ENCODE data around the gene HDAC8.
"Not testable (repeated sequence)": the region's sequence is repeated elsewhere in the genome, so short reads cannot be mapped to it uniquely, and the experiment has no call there.

Gene HDAC8

GRCh38 chrX:72573158-72573511 is 492 bp upstream of the HDAC8 start:
- H3K36me3 ChIP-seq (ENCODE audit: insufficient read depth, low read length) = peaks cover 17% of the 10 kb centered on the region
- H3K9ac ChIP-seq (ENCODE audit: low read depth, low read length) = peak overlapping the region; percentile 87
- peak overlapping the region; percentile 94 for H3K4me3 ChIP-seq (ENCODE audit: low read length)
- H3K4me1 ChIP-seq (ENCODE audit: insufficient read depth, low read length) = peaks cover 2% of the 10 kb centered on the region; the same call in 1 of the 2 replicates
- H3K9me3 ChIP-seq (ENCODE audit: insufficient read depth, low read depth, low read length) = no peaks in the 10 kb centered on the region
- no peaks in the 10 kb centered on the region for H3K27me3 ChIP-seq (ENCODE audit: insufficient read depth, low read length)
- no peak overlapping the region for H3K27ac ChIP-seq (ENCODE audit: low read depth, low read length)
- WGBS = 0% methylated on average over 6 of the region's 7 CpGs

- WGBS = 100% methylated on average over 2 of the region's 2 CpGs
- Histone ChIP-seq H3K27me3 (ENCODE audit: insufficient read depth, low read length) (no peaks in the 10 kb centered on the region), H3K9ac (ENCODE audit: low read depth, low read length) (no peak overlapping the region), H3K4me1 (ENCODE audit: insufficient read depth, low read length) (peaks cover 2% of the 10 kb centered on the region; the same call in 1 of the 2 replicates), H3K9me3 (ENCODE audit: insufficient read depth, low read depth, low read length) (no peaks in the 10 kb centered on the region), H3K27ac (ENCODE audit: low read depth, low read length) (no peak overlapping the region), H3K36me3 (ENCODE audit: insufficient read depth, low read length) (peaks cover 47% of the 10 kb centered on the region), H3K4me3 (ENCODE audit: low read length) (no peak overlapping the region)
Measured at GRCh38 chrX:72569786-72570185, 2.9 kb downstream of the HDAC8 start.

- H3K4me1 ChIP-seq (ENCODE audit: insufficient read depth, low read length) = peaks cover 2% of the 10 kb centered on the region; the same call in 1 of the 2 replicates
- H3K9me3 ChIP-seq (ENCODE audit: insufficient read depth, low read depth, low read length) = no peaks in the 10 kb centered on the region
- no peak overlapping the region for H3K9ac ChIP-seq (ENCODE audit: low read depth, low read length)
- H3K36me3 ChIP-seq (ENCODE audit: insufficient read depth, low read length) = peaks cover 53% of the 10 kb centered on the region
- no peak overlapping the region for H3K27ac ChIP-seq (ENCODE audit: low read depth, low read length)
- no peaks in the 10 kb centered on the region for H3K27me3 ChIP-seq (ENCODE audit: insufficient read depth, low read length)
- 97% methylated on average over 5 of the region's 6 CpGs for WGBS
- no peak overlapping the region for H3K4me3 ChIP-seq (ENCODE audit: low read length)
Measured at GRCh38 chrX:72568406-72569092, 4.1 kb downstream of the HDAC8 start.

GRCh38 chrX:72566448-72566847 is 6.2 kb downstream of the HDAC8 start:
- no peaks in the 10 kb centered on the region for H3K27me3 ChIP-seq (ENCODE audit: insufficient read depth, low read length)
- 100% methylated on average over 2 of the region's 2 CpGs for WGBS

GRCh38 chrX:72559655-72560054 is 13.0 kb downstream of the HDAC8 start:
- not testable (repeated sequence) for H3K27me3 ChIP-seq (ENCODE audit: insufficient read depth, low read length); H3K9me3 ChIP-seq (ENCODE audit: insufficient read depth, low read depth, low read length); H3K9ac ChIP-seq (ENCODE audit: low read depth, low read length); H3K36me3 ChIP-seq (ENCODE audit: insufficient read depth, low read length); H3K4me1 ChIP-seq (ENCODE audit: insufficient read depth, low read length); H3K4me3 ChIP-seq (ENCODE audit: low read length); H3K27ac ChIP-seq (ENCODE audit: low read depth, low read length)
- 97% methylated on average over 28 of the region's 28 CpGs for WGBS

More at GRCh38 chrX:72566448-72566847, 6.2 kb downstream of the HDAC8 start:
- H3K4me1 ChIP-seq (ENCODE audit: insufficient read depth, low read length) = no peaks in the 10 kb centered on the region
- no peak overlapping the region for H3K9ac ChIP-seq (ENCODE audit: low read depth, low read length)
- peaks cover 58% of the 10 kb centered on the region for H3K36me3 ChIP-seq (ENCODE audit: insufficient read depth, low read length)
- H3K4me3 ChIP-seq (ENCODE audit: low read length) = no peak overlapping the region
- H3K27ac ChIP-seq (ENCODE audit: low read depth, low read length) = no peak overlapping the region
- no peaks in the 10 kb centered on the region for H3K9me3 ChIP-seq (ENCODE audit: insufficient read depth, low read depth, low read length)

- Histone ChIP-seq H3K27me3 (ENCODE audit: insufficient read depth, low read length) (no peaks in the 10 kb centered on the region), H3K9me3 (ENCODE audit: insufficient read depth, low read depth, low read length) (no peaks in the 10 kb centered on the region), H3K4me3 (ENCODE audit: low read length) (peak overlapping the region; percentile 63), H3K27ac (ENCODE audit: low read depth, low read length) (peak overlapping the region; percentile 93; the same call in 1 of the 2 replicates), H3K4me1 (ENCODE audit: insufficient read depth, low read length) (peaks cover 8% of the 10 kb centered on the region), H3K9ac (ENCODE audit: low read depth, low read length) (peak overlapping the region; percentile 80), H3K36me3 (ENCODE audit: insufficient read depth, low read length) (no peaks in the 10 kb centered on the region)
- 13% methylated on average over 12 of the region's 16 CpGs for WGBS
Measured at GRCh38 chrX:72554448-72555140, 18.0 kb downstream of the HDAC8 start.

- not testable (repeated sequence) for H3K27me3 ChIP-seq (ENCODE audit: insufficient read depth, low read length); H3K27ac ChIP-seq (ENCODE audit: low read depth, low read length); H3K4me1 ChIP-seq (ENCODE audit: insufficient read depth, low read length); H3K9ac ChIP-seq (ENCODE audit: low read depth, low read length); H3K9me3 ChIP-seq (ENCODE audit: insufficient read depth, low read depth, low read length); H3K4me3 ChIP-seq (ENCODE audit: low read length); H3K36me3 ChIP-seq (ENCODE audit: insufficient read depth, low read length)
- 97% methylated on average over 5 of the region's 6 CpGs for WGBS
Measured at GRCh38 chrX:72552443-72552842, 20.2 kb downstream of the HDAC8 start.

GRCh38 chrX:72545990-72546389 is 26.7 kb downstream of the HDAC8 start:
- Histone ChIP-seq H3K27me3 (ENCODE audit: insufficient read depth, low read length) (no peaks in the 10 kb centered on the region), H3K4me1 (ENCODE audit: insufficient read depth, low read length) (no peaks in the 10 kb centered on the region), H3K9ac (ENCODE audit: low read depth, low read length) (no peak overlapping the region), H3K9me3 (ENCODE audit: insufficient read depth, low read depth, low read length) (no peaks in the 10 kb centered on the region), H3K4me3 (ENCODE audit: low read length) (no peak overlapping the region), H3K27ac (ENCODE audit: low read depth, low read length) (no peak overlapping the region), H3K36me3 (ENCODE audit: insufficient read depth, low read length) (no peaks in the 10 kb centered on the region)

- no peak overlapping the region for H3K9ac ChIP-seq (ENCODE audit: low read depth, low read length)
- H3K27me3 ChIP-seq (ENCODE audit: insufficient read depth, low read length) = no peaks in the 10 kb centered on the region
- 75% methylated on average over 4 of the region's 5 CpGs for WGBS
- no peak overlapping the region for H3K4me3 ChIP-seq (ENCODE audit: low read length)
- no peaks in the 10 kb centered on the region for H3K36me3 ChIP-seq (ENCODE audit: insufficient read depth, low read length)
- no peaks in the 10 kb centered on the region for H3K4me1 ChIP-seq (ENCODE audit: insufficient read depth, low read length)
- no peak overlapping the region for H3K27ac ChIP-seq (ENCODE audit: low read depth, low read length)
- no peaks in the 10 kb centered on the region for H3K9me3 ChIP-seq (ENCODE audit: insufficient read depth, low read depth, low read length)
Measured at GRCh38 chrX:72540318-72540717, 32.3 kb downstream of the HDAC8 start.

- no peak overlapping the region for H3K9ac ChIP-seq (ENCODE audit: low read depth, low read length)
- WGBS = 93% methylated on average over 2 of the region's 2 CpGs
- H3K9me3 ChIP-seq (ENCODE audit: insufficient read depth, low read depth, low read length) = no peaks in the 10 kb centered on the region
- no peaks in the 10 kb centered on the region for H3K27me3 ChIP-seq (ENCODE audit: insufficient read depth, low read length)
- H3K4me1 ChIP-seq (ENCODE audit: insufficient read depth, low read length) = no peaks in the 10 kb centered on the region
- H3K4me3 ChIP-seq (ENCODE audit: low read length) = no peak overlapping the region
- no peak overlapping the region for H3K27ac ChIP-seq (ENCODE audit: low read depth, low read length)
- no peaks in the 10 kb centered on the region for H3K36me3 ChIP-seq (ENCODE audit: insufficient read depth, low read length)
Measured at GRCh38 chrX:72539822-72540221, 32.8 kb downstream of the HDAC8 start.

GRCh38 chrX:72536542-72536941 is 36.1 kb downstream of the HDAC8 start:
- H3K36me3 ChIP-seq (ENCODE audit: insufficient read depth, low read length) = no peaks in the 10 kb centered on the region
- WGBS = no CpG with 5 or more reads among the region's 1 CpG
- no peaks in the 10 kb centered on the region for H3K9me3 ChIP-seq (ENCODE audit: insufficient read depth, low read depth, low read length)
- no peak overlapping the region for H3K4me3 ChIP-seq (ENCODE audit: low read length)
- no peak overlapping the region for H3K27ac ChIP-seq (ENCODE audit: low read depth, low read length)
- no peaks in the 10 kb centered on the region for H3K27me3 ChIP-seq (ENCODE audit: insufficient read depth, low read length)
- no peaks in the 10 kb centered on the region for H3K4me1 ChIP-seq (ENCODE audit: insufficient read depth, low read length)
- H3K9ac ChIP-seq (ENCODE audit: low read depth, low read length) = no peak overlapping the region

All from HUES64 (cell line).